ENCODE results near the gene TBC1D16.

Gene TBC1D16

DNA sequence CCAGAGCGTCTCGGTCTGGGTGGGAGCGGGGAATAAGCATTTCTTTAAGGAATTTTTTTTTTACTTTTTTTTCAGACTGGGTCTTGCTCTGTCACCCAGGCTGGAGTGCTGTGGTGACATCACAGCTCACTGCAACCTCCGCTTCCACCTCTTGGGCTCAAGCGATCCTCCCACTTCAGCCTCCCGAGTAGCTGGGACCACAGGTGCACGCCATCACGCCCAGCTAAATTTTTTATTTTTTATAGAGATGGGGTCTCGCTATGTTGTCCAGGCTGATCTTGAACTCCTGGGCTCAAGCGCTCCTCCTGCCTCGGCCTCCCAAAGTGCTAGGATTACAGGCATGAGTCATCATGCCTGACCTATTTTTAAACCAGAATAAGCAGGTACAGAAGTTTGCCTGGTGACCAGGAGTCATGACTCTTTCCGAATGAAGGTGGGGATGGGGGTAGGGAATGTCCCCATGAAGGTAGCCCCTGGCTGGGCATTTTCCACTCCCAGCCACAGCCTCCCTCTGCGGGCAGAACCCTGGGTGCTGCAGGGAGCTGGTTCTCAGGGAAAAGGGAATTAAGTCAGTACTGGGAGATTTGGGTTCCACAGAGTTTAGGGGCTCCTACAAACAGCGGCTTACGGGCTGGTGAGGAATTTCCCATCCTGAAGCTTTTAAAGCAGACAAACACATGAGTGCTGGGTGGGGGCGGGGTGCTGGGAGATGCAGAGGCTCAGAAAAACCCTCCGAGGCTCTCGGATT, 48.3 kb downstream of the TBC1D16 start:
- no peak for DNase-seq

GRCh38 chr17:79986411-79987186, 49.1 kb downstream of the TBC1D16 start:
- DNase-seq: no peak

GRCh38 chr17:79985943-79986391, 49.7 kb downstream of the TBC1D16 start:
- DNase-seq: no peak

DNA sequence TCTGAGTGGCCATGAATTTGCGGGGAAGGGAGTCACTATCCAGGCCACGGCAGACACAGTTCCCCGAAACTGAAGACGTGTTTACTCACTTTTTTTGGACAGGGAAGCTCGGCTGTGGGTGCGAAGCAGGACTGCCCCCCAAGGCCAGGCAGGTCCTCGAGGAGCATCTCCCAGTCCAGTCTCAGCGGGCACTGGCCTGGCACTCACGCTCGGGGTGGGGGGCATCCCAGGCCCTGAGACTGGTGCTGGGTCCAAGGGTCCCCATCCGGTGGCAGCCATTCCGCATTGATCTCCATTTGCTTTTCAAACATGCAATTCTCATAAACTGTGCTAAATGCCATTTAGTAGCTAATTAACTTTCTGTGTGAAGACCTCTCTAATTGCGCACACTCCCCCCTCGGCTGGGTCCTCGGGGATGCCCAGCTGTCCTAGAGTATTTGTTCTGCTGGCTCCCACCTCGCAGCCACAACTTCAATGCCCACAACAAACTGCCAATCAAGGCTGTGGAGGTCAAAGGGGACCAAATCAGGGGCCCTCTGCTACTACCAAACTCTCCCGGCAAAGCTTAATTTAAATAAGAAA, 50.2 kb downstream of the TBC1D16 start:
- no peak for DNase-seq

- no peak for DNase-seq
Observed at GRCh38 chr17:79984877-79985276, 50.8 kb downstream of the TBC1D16 start.

- DNase-seq: no peak
Observed at GRCh38 chr17:79984045-79984840, 51.4 kb downstream of the TBC1D16 start.

- no peak for DNase-seq
Observed at GRCh38 chr17:79983456-79983855, 52.2 kb downstream of the TBC1D16 start.

GRCh38 chr17:79982986-79983385, 52.7 kb downstream of the TBC1D16 start:
- no peak for DNase-seq

DNA sequence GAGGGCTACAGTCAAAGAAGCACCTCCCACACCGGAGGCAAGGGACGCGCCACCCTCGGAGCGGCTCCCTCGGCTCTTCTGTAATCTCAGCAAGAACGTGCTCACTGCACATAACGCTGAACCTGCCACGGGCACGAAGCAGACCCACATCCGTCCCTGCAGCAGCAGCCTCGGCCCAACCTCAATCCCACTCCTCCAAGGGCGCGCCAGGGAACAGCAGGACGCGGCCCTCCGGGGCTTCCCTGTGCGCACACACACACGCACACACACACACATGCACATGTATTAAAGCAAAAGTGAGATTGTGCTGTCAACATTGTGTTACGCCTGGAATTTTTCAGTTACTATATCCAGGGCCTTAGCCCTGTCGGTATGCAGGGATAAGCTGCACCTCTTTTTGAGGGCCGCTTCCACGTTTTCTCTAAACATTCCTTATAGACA, 54.0 kb downstream of the TBC1D16 start:
- no peak for DNase-seq

DNA sequence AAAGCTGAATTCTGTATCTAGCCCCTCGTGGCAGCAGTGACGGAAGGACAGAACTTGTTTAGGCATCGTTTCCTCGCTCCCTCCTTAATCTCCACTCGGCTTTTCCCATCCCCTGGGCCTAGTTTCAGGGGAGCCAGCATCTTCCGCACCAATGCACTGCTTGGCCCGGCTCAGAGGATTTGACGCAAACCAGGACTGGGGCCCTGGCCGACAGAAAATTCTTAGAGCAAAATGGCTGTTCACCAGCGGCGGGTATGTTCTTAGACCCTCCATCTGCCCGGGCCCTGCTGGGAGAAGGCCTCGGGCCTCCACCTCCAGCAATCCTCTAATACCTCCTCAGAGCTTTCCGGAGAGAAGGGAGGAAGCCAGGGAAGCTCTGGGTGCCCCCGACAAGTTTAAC, 54.6 kb downstream of the TBC1D16 start:
- DNase-seq: no peak

GRCh38 chr17:79980246-79981043, 55.2 kb downstream of the TBC1D16 start:
- no peak for DNase-seq

DNA sequence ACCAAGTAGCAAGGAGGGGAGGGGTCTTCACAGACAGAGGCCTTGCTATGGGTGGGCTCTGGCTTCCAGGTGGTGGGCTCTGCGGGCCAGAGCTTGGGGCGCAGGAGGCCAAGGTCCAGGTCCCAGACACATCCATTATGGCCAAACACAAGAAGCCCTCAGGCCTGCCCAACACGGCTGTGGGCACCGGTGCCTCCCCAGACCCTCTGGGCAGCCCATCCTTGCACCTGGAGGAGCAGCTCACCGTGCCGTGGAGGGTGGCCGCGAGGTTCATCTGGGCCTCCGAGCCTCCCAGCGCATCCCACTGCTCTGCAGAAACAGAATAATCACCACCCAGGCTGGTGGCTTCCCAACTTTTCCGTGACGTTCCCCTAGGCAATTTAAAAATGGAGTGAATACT, 55.9 kb downstream of the TBC1D16 start:
- DNase-seq: no peak

- DNase-seq: no peak
Observed at GRCh38 chr17:79979221-79979741, 56.4 kb downstream of the TBC1D16 start.

GRCh38 chr17:79978548-79978855, 57.2 kb downstream of the TBC1D16 start:
- DNase-seq: no peak

DNA sequence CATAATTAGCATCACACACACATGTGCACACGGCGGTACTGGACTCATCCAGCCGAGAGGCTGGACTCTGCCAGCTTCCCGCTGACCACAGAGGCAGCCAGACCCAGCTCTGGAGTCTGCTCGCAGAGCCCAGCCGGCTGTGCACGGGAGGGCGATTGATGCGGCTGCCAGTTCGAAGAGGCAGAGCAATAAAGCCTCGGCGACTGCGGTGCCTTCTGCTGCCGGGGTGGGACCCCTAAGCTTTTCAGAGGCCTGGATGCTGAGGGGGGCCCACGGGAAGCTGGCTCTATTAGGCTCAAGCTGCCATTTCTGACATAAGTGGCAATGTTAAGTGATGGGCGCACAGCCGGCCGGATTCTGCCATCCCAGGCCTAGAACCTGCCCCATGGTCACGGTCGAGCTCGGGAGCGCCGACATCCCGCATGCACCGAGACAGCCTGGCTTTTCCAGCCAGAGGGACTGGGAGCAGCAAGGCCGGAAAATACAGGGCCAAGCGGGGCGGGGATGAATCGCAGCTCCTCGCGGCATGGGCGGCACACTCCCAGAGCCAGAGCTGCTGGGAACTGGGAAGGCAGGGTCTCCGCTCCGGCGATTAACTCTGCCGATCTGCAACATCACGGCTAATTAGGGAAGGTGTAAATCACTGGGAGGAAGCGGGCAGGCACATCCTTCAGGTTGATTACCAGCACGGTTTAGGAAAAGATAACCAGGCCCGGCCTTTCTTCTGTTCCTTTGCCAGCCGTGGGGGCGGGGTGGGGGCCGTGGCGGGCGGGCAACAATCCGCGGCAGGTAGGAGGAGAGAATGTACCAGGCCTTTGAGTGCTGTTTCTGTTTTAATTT, 57.7 kb downstream of the TBC1D16 start:
- no peak for DNase-seq

DNA sequence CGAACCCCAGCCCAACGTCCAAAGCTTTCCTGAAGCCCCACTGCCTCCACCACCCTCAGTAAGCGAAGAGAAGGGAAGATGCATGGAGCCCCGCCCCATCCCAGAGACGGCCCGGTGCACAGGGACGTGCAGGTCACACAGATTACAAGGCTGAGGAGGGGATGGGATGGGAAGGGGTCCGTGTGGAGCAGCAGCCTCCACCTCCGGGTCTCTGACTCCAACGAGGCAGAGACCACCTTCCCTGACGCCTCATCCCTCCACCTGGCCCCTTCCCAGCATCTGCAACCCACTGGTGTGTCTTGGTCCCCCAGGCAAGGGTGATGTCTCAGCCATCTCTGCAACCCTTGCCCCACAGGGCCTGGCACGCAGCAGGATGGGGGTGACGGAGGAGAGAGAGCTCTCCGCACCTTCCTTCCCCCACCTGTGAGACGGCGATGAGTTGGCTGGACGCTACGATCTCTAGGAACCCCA, 58.5 kb downstream of the TBC1D16 start:
- no peak for DNase-seq

GRCh38 chr17:79976451-79976850, 59.2 kb downstream of the TBC1D16 start:
- DNase-seq: no peak

GRCh38 chr17:79975498-79976134, 60.1 kb downstream of the TBC1D16 start:
- DNase-seq: no peak

GRCh38 chr17:79974566-79975497, 60.8 kb downstream of the TBC1D16 start:
- DNase-seq: no peak
